Ovary (tissue), 9 donors: ENCODE results near the gene CLDN11. TPM values are rescaled to one million over a fixed set of nuclear protein-coding genes. Genes with fewer than 3 reads are reported as not detected.

Experiments
- DNase-seq, 5 donors: peaks; one replicate each; pipeline ENCODE4 v3.0.0-alpha.2; 2019 to 2020
- H3K27ac ChIP-seq, 2 donors: fragments of 200-600 bp; one replicate each; pipeline versions ENCODE4 v1.5.1 to v1.8.0; 2019 to 2022
- H3K27me3 ChIP-seq: fragments of 200-600 bp; one replicate; pipeline ENCODE4 v1.8.0; 2022
- H3K36me3 ChIP-seq: fragments of 200-600 bp; sonication (generic); one replicate; pipeline ENCODE4 v1.5.1; 2019
- H3K4me1 ChIP-seq: one replicate; pipeline ENCODE4 v1.8.1; 2013; ENCODE audit warnings: mild to moderate bottlenecking, moderate library complexity; ENCODE audit not compliant: insufficient read depth
- H3K4me3 ChIP-seq: fragments of 200-600 bp; sonication (generic); one replicate; pipeline ENCODE4 v1.5.1; 2017
- H3K9me3 ChIP-seq, 2 donors: fragments of 200-600 bp in 1 of 2; sonication (generic) in 1 of 2; one replicate each; pipeline versions ENCODE4 v1.5.1 to v1.8.1; 2013 to 2019; ENCODE audit warnings: mild to moderate bottlenecking in 1 of 2, moderate library complexity in 1 of 2
- CTCF ChIP-seq, 3 donors: fragments of 450-650 bp in 2 of 3; fragments of 200-600 bp in 1 of 3; IDR thresholded peaks; one replicate each; pipeline versions ENCODE4 v1.5.1 to v1.8.0; 2016 to 2022; ENCODE audit warnings: antibody characterized with exemption in 3 of 3, mild to moderate bottlenecking in 1 of 3
- EP300 ChIP-seq: sonication (generic); formaldehyde crosslinking; IDR thresholded peaks from one replicate; pipeline ENCODE4 v1.6.1; 2017; ENCODE audit warnings: antibody characterized with exemption
- POLR2A ChIP-seq: fragments of 450-650 bp; IDR thresholded peaks from one replicate; pipeline ENCODE4 v1.6.1; 2017; ENCODE audit warnings: antibody characterized with exemption, mild to moderate bottlenecking, moderate library complexity
- WGBS, 3 donors: extraction: QIAGEN DNeasy Blood & Tissue Kit in 1 of 3; methylation state at CpG; one replicate each; pipeline versions ENCODE4 v1.1.5 to v1.1.7; 2013 to 2017; 5-methylcytosine and 5-hydroxymethylcytosine counted together
- intact Hi-C, 4 donors: fragments of 100-400 bp; cut with DNase I; formaldehyde crosslinking; loops; one replicate each; pipeline versions ENCODE4 v1.11.0 to v1.15.1; 2022 to 2023
- polyA plus RNA-seq, 2 donors: library from polyadenylated mRNA; stranded (reverse); fragments of 200-250 nt in 1 of 2; fragments of 350-450 nt in 1 of 2; fragmentation: Illumina TruSeq in 1 of 2; extraction: RNeasy Lipid Tissue Mini Kit (QIAGEN cat#74804) in 1 of 2; gene quantifications; one replicate each; pipeline ENCODE4 v1.2.3, GENCODE V29; 2013 to 2014
- total RNA-seq, 7 donors: library from RNA; depleted of rRNA in 2 of 7; stranded (reverse); fragments of >200 nt in 2 of 7; fragmentation: NEBNext Ultra II Directional in 3 of 7; extraction: Animal tissue kit (Norgen Biotek cat#: 25700) in 3 of 7; gene quantifications; one replicate each; pipeline versions ENCODE4 v1.1.0 to v1.2.4, GENCODE V29; 2016 to 2023
- donor health status: DM: no; HTN: no; CAD: no; lungs with moderate emphysema.
- donor health status: DM: no; HTN: no; CAD: no.
- donor health status: Bipolar disorder and iron deficiency.
- donor health status: DM: yes; HTN: yes; CAD: no.
- donor health status: DM: no; HTN: no; CAD: no.
- donor health status: DM: yes; HTN: yes; CAD: no.

CLDN11 gene
- total and polyA plus RNA-seq, 9 donors: 75.1 to 254 (median 117) TPM

- H3K9me3 ChIP-seq: no peaks in the 10 kb centered on the region
- no peak overlapping the region for H3K4me3 ChIP-seq
- 77 to 84% (median 81%) methylated on average over 3 of the region's 3 CpGs for WGBS, 3 donors
- no peak for DNase-seq
- peaks cover 16% of the 10 kb centered on the region for H3K4me1 ChIP-seq
- H3K36me3 ChIP-seq: no peaks in the 10 kb centered on the region
- H3K27me3 ChIP-seq: no peaks in the 10 kb centered on the region
- intact Hi-C loops: no loop called here
- no peak overlapping the region for H3K27ac ChIP-seq
- TF ChIP-seq EP300: no peak
- TF ChIP-seq CTCF (IDR thresholded peaks at IDR 0.05): no peak
- no peak for TF ChIP-seq POLR2A
Measured at GRCh38 chr3:170465955-170466354, 47.3 kb downstream of the CLDN11 start.

GRCh38 chr3:170467007-170467406 lies 48.3 kb downstream of the CLDN11 start:
- no peak for DNase-seq
- peaks cover 19% of the 10 kb centered on the region for H3K4me1 ChIP-seq
- no peak for TF ChIP-seq POLR2A
- TF ChIP-seq EP300: no peak
- no peak for TF ChIP-seq CTCF (IDR thresholded peaks at IDR 0.05)

GRCh38 chr3:170467571-170468147 lies 49.0 kb downstream of the CLDN11 start:
- WGBS, 3 donors: 48 to 61% (median 54%) methylated on average over 6 to 7 of the region's 7 CpGs
- no peak for TF ChIP-seq POLR2A
- TF ChIP-seq EP300: no peak
- TF ChIP-seq CTCF (IDR thresholded peaks at IDR 0.05): no peak
- Histone ChIP-seq H3K4me1 (peaks cover 19% of the 10 kb centered on the region), H3K9me3 (no peaks in the 10 kb centered on the region), H3K36me3 (no peaks in the 10 kb centered on the region), H3K4me3 (no peak overlapping the region), H3K27me3 (no peaks in the 10 kb centered on the region), H3K27ac (no peak overlapping the region)
- no peak for DNase-seq
- intact Hi-C loops: no loop called here

More at GRCh38 chr3:170467007-170467406, 48.3 kb downstream of the CLDN11 start:
- H3K36me3 ChIP-seq: no peaks in the 10 kb centered on the region
- H3K27ac ChIP-seq: no peak overlapping the region
- WGBS, 3 donors: 92 to 96% (median 94%) methylated on average over 14 of the region's 14 CpGs
- intact Hi-C loops: no loop called here
- no peak overlapping the region for H3K4me3 ChIP-seq
- H3K9me3 ChIP-seq: no peaks in the 10 kb centered on the region
- no peaks in the 10 kb centered on the region for H3K27me3 ChIP-seq

GRCh38 chr3:170469151-170470062 lies 50.7 kb downstream of the CLDN11 start:
- TF ChIP-seq POLR2A (no peak), CTCF (IDR thresholded peaks at IDR 0.05) (no peak), EP300 (no peak)
- DNase-seq: peak in 2 of 5 donors; percentile 33 to 65

More at GRCh38 chr3:170469151-170470062, 50.7 kb downstream of the CLDN11 start:
- Histone ChIP-seq H3K27ac (peak overlapping the region in 1 of 2 donors; percentile 63), H3K4me3 (no peak overlapping the region), H3K36me3 (no peaks in the 10 kb centered on the region), H3K4me1 (peaks cover 32% of the 10 kb centered on the region), H3K9me3 (no peaks in the 10 kb centered on the region), H3K27me3 (no peaks in the 10 kb centered on the region)
- intact Hi-C loops: loop anchor here in 1 of 4 donors (10.0 kb wide), 1 partner anchor 45 kb away; no protein-coding TSS in a partner anchor
- WGBS, 3 donors: 39 to 52% (median 50%) methylated on average over 5 of the region's 5 CpGs
